Astrocyte (in vitro differentiated cells and primary cell): ENCODE results near the gene AXL. TPM values are rescaled to one million over a fixed set of nuclear protein-coding genes. Genes with fewer than 3 reads are reported as not detected.

ENCODE experiments used
- DNase-seq: peaks from one replicate; pipeline ENCODE4 v3.0.0-alpha.2; 2010; ENCODE audit warnings: low read depth
- FAIRE-seq: peaks from 2 replicates; lab custom pipeline; 2011; peaks lifted over from hg19 to GRCh38; lab: Jason Lieb, UNC
- H2AFZ ChIP-seq: 2 replicates; pipeline ENCODE4 v1.6.0; 2012; ENCODE audit warnings: low read depth, low read length, inconsistent platforms
- H3K27ac ChIP-seq: 2 replicates; pipeline ENCODE4 v1.5.1; 2011; ENCODE audit warnings: low read depth, low read length, inconsistent platforms
- H3K27me3 ChIP-seq: 2 replicates; pipeline ENCODE4 v1.6.0; 2011; ENCODE audit warnings: low read length, inconsistent platforms; ENCODE audit not compliant: insufficient read depth
- H3K36me3 ChIP-seq: 2 replicates; pipeline ENCODE4 v1.5.1; 2011; ENCODE audit warnings: low read length, inconsistent platforms; ENCODE audit not compliant: insufficient read depth
- H3K4me1 ChIP-seq: 2 replicates; pipeline ENCODE4 v1.5.1; 2011; ENCODE audit warnings: low read length, inconsistent platforms; ENCODE audit not compliant: insufficient read depth
- H3K4me2 ChIP-seq: 2 replicates; pipeline ENCODE4 v1.6.0; 2012; ENCODE audit warnings: low read length, inconsistent platforms
- H3K4me3 ChIP-seq: 2 replicates; pipeline ENCODE4 v1.5.1; 2011; ENCODE audit warnings: low read depth, mild to moderate bottlenecking, low read length, inconsistent platforms; ENCODE audit not compliant: insufficient read depth
- H3K79me2 ChIP-seq: 2 replicates; pipeline ENCODE4 v1.6.0; 2012; ENCODE audit warnings: mild to moderate bottlenecking, low read length, inconsistent platforms; ENCODE audit not compliant: insufficient read depth
- H3K9ac ChIP-seq: 2 replicates; pipeline ENCODE4 v1.6.0; 2012; ENCODE audit warnings: mild to moderate bottlenecking, low read length, inconsistent platforms
- H3K9me3 ChIP-seq: 2 replicates; pipeline ENCODE4 v1.5.1; 2012; ENCODE audit warnings: low read depth, mild to moderate bottlenecking, low read length, inconsistent platforms; ENCODE audit not compliant: insufficient read depth
- H4K20me1 ChIP-seq: 2 replicates; pipeline ENCODE4 v1.6.0; 2012; ENCODE audit warnings: low read length, inconsistent platforms; ENCODE audit not compliant: insufficient read depth
- H3K27ac Mint-ChIP-seq: one replicate; pipeline ENCODE4 v1.8.0; 2021; ENCODE audit warnings: mild to moderate bottlenecking, mixed read lengths; ENCODE audit not compliant: unreplicated experiment
- H3K27me3 Mint-ChIP-seq: one replicate; pipeline ENCODE4 v1.8.0; 2021; ENCODE audit warnings: low read depth, mixed read lengths; ENCODE audit not compliant: unreplicated experiment
- H3K36me3 Mint-ChIP-seq: one replicate; pipeline ENCODE4 v1.8.0; 2021; ENCODE audit warnings: low read depth, mixed read lengths; ENCODE audit not compliant: unreplicated experiment
- H3K4me1 Mint-ChIP-seq: one replicate; pipeline ENCODE4 v1.8.0; 2021; ENCODE audit warnings: low read depth, mixed read lengths; ENCODE audit not compliant: unreplicated experiment
- H3K4me3 Mint-ChIP-seq: one replicate; pipeline ENCODE4 v1.8.0; 2021; ENCODE audit warnings: mild to moderate bottlenecking, moderate library complexity, mixed read lengths; ENCODE audit not compliant: unreplicated experiment
- H3K9me3 Mint-ChIP-seq: one replicate; pipeline ENCODE4 v1.8.0; 2021; ENCODE audit warnings: mild to moderate bottlenecking, mixed read lengths; ENCODE audit not compliant: unreplicated experiment
- CTCF ChIP-seq: IDR thresholded peaks from 2 replicates; pipeline ENCODE4 v1.5.1; 2011; ENCODE audit warnings: low read depth, mild to moderate bottlenecking, inconsistent platforms, low read length, moderate library complexity; ENCODE audit not compliant: insufficient read depth
- EZH2 ChIP-seq: IDR thresholded peaks from 2 replicates; pipeline ENCODE4 v1.6.1; 2012; ENCODE audit warnings: mild to moderate bottlenecking, low read length, inconsistent platforms; ENCODE audit not compliant: insufficient read depth
- total RNA-seq: library from RNA; stranded (reverse); gene quantifications from 2 replicates; pipeline ENCODE4 v1.2.1, GENCODE V29; 2021

AXL gene
- total RNA-seq, 1 donor from 2014 or later, result 156 TPM

GRCh38 chr19:41189425-41190065 is 29.5 kb upstream of the AXL start:
- Histone ChIP-seq H3K9ac (no peak overlapping the region), H3K4me3 (no peak overlapping the region), H3K4me1 (peaks cover 18% of the 10 kb centered on the region), H3K36me3 (no peaks in the 10 kb centered on the region), H3K9me3 (no peaks in the 10 kb centered on the region), H3K79me2 (no peaks in the 10 kb centered on the region), H3K27me3 (peaks cover 16% of the 10 kb centered on the region), H4K20me1 (no peaks in the 10 kb centered on the region), H2AFZ (no peak overlapping the region), H3K27ac (no peak overlapping the region), H3K4me2 (no peak overlapping the region)
- TF ChIP-seq CTCF (no peak), EZH2 (no peak)
- no peak for DNase-seq
- Mint-ChIP-seq H3K4me3 (no peak overlapping the region), H3K36me3 (no peaks in the 10 kb centered on the region), H3K9me3 (no peaks in the 10 kb centered on the region), H3K27me3 (peaks cover 13% of the 10 kb centered on the region), H3K27ac (no peak overlapping the region), H3K4me1 (peaks cover 5% of the 10 kb centered on the region)
- FAIRE-seq, result no peak

- H2AFZ ChIP-seq, result no peak within 1 kb of the TSS
- peak within 1 kb of the TSS; percentile 80 for H3K4me2 ChIP-seq
- H3K27me3 Mint-ChIP-seq, result peaks cover 13% of the 10 kb centered on the region
- peaks cover 18% of the 10 kb centered on the region for H3K4me1 ChIP-seq
- H4K20me1 ChIP-seq, result no peaks in the 10 kb centered on the region
- no peaks in the 10 kb centered on the region for H3K79me2 ChIP-seq
- peaks cover 16% of the 10 kb centered on the region for H3K27me3 ChIP-seq
- H3K4me3 Mint-ChIP-seq, result peak within 1 kb of the TSS; percentile 83
- no peaks in the 10 kb centered on the region for H3K9me3 Mint-ChIP-seq
- H3K4me3 ChIP-seq, result no peak within 1 kb of the TSS
- H3K36me3 ChIP-seq, result no peaks in the 10 kb centered on the region
- FAIRE-seq (no peak), DNase-seq (no peak)
- TF ChIP-seq EZH2 (peak; percentile 59), CTCF (no peak)
- H3K9me3 ChIP-seq, result no peaks in the 10 kb centered on the region
- H3K9ac ChIP-seq, result peak within 1 kb of the TSS; percentile 11
- no peaks in the 10 kb centered on the region for H3K36me3 Mint-ChIP-seq
- no peak within 1 kb of the TSS for H3K27ac Mint-ChIP-seq
- H3K27ac ChIP-seq, result no peak within 1 kb of the TSS
- peaks cover 5% of the 10 kb centered on the region for H3K4me1 Mint-ChIP-seq
Measured at GRCh38 chr19:41192574-41193429, 26.2 kb upstream of the AXL start, which contains the start of gene CYP2S1. Gene CYP2S1 (plus strand): TSS chr19:41193219. CDS start chr19:41193265, 46 bp downstream.
